Activated gamma-delta T cell treated with anti-CD3 and anti-CD28 coated beads, Interleukin-2, amount 50 U/mL, for 16 hours (primary cell): ENCODE data around the gene RAB40C.

Experiments used
- DNase-seq: peaks from one replicate; pipeline ENCODE4 v3.0.0-alpha.2; 2020; ENCODE audit warnings: low read depth

The RAB40C gene

DNA sequence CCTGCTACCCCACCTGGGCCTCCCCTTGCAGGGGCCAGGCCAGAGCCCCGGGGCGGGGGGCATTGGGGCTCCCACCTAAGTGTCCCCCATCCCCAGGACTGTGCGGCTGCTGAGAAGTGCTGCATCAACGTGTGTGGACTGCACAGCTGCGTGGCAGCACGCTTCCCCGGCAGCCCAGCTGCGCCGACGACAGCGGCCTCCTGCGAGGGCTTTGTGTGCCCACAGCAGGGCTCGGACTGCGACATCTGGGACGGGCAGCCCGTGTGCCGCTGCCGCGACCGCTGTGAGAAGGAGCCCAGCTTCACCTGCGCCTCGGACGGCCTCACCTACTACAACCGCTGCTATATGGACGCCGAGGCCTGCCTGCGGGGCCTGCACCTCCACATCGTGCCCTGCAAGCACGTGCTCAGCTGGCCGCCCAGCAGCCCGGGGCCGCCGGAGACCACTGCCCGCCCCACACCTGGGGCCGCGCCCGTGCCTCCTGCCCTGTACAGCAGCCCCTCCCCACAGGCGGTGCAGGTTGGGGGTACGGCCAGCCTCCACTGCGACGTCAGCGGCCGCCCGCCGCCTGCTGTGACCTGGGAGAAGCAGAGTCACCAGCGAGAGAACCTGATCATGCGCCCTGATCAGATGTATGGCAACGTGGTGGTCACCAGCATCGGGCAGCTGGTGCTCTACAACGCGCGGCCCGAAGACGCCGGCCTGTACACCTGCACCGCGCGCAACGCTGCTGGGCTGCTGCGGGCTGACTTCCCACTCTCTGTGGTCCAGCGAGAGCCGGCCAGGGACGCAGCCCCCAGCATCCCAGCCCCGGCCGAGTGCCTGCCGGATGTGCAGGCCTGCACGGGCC lies 42.8 kb downstream of the RAB40C start:
- DNase-seq = no peak

GRCh38 chr16:633336-634050 lies 43.6 kb downstream of the RAB40C start:
- DNase-seq = no peak

GRCh38 chr16:634051-634670 lies 44.3 kb downstream of the RAB40C start:
- no peak for DNase-seq

GRCh38 chr16:634996-635395 lies 45.1 kb downstream of the RAB40C start:
- DNase-seq = no peak

- no peak for DNase-seq
Observed at GRCh38 chr16:635573-636205, 45.8 kb downstream of the RAB40C start.

DNA sequence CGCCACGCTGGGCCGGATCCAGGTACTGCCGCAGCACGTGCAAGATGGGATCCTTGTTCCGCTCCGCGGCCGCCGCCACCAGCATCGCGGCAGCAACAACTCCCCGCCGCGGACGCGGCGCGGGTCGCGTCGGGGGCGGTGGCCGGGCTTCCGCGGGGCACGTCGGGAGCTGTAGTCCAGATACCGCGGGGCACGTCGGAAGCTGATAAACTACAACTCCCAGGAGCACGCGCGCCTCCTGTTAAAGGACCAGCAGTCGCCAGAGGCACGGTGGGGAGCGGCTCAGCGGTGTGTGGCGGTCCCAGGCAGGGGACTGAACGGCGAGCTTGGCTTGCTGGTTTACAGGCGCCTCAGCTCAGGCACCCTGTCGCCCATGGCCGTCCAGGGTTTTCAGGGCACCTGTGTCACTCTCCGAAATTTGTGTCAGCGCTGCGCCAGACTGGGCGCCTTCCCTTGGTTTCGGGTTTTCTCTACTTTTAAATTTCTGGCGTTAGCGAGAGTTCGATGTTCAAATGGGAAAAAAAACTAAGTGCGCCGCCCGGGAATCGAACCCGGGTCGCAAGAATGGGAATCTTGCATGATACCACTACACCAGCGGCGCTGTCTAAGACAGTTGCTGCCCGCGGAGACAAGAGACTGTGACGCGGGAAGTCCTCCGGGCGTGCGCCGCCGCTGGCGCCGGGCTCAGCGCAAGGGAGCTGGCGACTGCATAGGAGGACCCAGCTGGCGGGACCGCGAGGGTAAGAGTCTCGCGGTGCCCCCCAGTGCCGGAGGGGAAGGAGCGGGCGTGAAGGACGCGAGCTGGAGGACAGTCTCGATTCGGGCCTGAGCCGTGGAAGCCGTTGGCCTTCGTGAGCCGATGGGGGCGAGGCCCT lies 46.6 kb downstream of the RAB40C start, which contains the start of gene METTL26:
METTL26 (minus strand) TSS at position 100 of the 875 bp plus-strand sequence; CDS start at position 85, 15 bp downstream.
- DNase-seq = peak; percentile 87

GRCh38 chr16:637081-638018 lies 47.5 kb downstream of the RAB40C start:
- DNase-seq = peak; percentile 77

GRCh38 chr16:638034-638543 lies 48.2 kb downstream of the RAB40C start:
- DNase-seq = no peak

DNA sequence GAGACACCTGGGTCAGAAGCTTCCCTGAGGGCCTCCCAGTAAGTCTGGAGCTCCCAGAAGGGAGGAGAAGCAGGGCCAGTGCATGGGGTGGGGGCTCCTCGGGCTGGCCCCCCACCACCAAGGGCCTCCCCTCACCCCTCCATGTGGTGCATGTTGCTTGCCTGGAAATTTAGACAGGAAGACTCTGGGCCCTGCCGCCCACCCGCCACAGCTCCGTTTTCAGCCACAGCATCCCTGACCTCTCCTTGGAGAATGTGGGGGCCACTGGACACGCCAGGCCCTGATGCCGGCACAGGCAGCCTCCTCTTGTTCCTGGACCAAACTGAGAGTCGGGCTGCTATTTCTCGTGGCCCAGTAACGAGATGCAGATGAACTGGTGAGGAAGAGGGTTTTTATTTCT lies 49.0 kb downstream of the RAB40C start:
- DNase-seq = no peak

DNA sequence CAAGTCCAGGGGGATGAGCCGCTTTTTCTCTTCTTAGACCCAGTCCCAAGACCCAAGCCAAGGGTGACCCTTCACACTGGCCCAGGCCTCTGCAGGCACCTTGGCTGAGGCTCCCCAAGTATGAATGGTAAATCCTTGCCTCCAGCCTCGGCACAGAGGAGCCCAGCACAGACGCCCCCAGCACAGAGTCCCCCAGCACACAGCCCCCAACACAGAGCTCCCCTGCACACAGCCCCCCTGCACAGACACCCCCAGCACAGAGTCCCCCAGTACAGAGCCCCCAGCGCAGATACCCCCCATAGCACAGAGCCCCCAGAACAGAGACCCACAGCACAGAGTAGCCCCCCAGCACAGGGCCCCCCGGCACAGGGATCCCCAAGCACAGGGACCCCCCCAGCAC lies 50.7 kb downstream of the RAB40C start:
- DNase-seq = no peak

DNA sequence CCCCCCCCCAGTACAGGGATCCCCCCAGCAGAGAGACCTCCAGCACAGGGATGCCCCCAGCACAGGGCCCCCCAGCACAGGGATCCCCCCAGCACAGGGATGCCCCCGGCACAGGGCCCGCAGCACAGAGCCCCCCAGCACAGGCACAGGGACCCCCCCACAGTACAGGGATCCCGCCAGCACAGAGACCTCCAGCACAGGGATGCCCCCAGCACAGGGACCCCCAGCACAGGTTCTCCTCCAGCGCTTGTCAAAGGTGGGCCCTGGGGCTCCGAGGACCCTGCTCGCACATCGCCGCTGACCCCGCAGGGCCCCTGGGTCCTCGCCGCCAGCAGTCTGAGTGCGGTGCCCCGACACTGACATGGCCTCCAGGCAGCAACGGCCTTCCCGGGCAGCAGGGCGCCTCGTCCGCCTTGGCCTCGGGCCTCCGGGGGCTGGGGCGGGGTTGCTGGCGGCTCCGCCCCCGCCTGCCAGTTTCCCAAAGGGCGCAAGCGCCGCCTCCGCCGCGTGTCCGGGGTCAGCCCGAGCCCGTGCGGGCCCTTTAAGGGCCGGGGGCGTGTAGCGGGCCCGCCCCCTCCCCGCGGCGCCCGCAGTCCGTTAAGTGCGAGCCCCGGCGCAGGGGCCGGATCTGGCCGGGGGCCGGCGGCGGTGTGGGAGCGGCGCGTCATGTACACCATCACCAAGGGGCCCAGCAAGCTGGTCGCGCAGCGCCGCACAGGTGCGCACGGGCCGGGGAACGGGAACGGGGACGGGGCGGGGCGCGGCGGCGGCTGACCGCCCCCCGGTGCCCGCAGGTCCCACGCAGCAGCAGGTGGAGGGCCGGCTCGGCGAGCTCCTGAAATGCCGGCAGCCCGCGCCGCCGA lies 51.7 kb downstream of the RAB40C start, which contains the start of gene MCRIP2:
MCRIP2 (plus strand) TSS at position 503 of the 863 bp plus-strand sequence; CDS start at position 667, 164 bp downstream.
- DNase-seq = peak; percentile 37

DNA sequence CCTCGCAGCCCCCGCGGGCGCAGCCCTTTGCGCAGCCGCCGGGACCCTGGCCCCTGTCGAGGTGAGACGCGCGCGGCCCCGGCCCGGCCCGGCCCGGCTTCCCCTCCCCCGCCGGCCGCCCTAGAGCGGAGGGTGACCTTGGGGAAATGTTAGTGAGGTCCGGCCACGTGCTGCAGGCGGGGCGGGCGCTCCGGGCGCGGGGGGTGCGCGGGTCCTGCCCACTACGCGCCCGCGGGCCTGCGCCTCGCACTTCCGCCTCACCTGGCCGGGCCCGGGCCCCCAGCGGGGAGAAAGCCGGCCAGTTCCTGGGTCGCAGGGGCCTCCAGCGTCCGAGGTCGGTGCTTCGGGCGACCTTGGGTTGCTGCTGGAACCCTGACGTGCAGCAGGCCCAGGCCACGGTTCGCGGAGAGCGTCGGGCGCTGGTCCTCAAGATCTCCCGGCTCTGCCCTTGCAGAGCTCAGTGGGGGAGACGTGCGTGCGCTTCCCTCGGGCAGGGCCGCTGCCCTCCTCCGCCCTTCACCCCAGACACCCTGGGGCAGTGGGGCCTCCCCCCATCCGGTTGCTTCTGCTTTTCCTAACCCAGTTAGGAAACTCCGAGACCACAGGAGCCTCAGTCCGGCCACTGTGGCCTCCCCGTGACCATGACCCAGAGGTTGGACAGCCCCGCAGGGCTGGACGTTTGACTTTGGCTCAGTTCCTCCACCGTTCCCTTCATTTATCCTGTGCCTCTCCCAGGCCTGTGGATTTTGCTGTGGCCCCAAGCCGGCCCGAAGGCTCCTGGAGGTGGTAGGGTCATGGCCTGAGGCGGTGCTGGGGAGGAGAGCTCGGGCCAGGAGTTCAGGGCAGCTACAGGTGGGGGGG lies 52.6 kb downstream of the RAB40C start:
- DNase-seq = no peak

DNA sequence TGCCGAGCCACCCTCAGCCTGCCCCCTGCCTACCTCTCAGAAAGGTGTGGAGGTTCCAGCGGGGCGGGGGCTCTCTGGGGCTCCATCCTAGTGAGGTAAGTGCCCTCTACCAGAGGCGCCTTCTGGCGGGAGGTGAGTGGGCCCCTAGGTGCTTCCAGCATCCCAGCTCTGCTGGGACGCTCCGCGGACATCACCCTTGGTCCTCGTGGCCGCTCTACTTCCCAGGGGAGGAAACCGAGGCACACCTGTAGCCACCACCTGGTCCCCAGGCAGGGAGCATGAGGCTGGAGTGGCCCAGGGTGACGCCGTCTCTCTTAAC lies 53.1 kb downstream of the RAB40C start:
- DNase-seq = no peak

GRCh38 chr16:644556-644955 lies 54.7 kb downstream of the RAB40C start:
- DNase-seq = no peak

DNA sequence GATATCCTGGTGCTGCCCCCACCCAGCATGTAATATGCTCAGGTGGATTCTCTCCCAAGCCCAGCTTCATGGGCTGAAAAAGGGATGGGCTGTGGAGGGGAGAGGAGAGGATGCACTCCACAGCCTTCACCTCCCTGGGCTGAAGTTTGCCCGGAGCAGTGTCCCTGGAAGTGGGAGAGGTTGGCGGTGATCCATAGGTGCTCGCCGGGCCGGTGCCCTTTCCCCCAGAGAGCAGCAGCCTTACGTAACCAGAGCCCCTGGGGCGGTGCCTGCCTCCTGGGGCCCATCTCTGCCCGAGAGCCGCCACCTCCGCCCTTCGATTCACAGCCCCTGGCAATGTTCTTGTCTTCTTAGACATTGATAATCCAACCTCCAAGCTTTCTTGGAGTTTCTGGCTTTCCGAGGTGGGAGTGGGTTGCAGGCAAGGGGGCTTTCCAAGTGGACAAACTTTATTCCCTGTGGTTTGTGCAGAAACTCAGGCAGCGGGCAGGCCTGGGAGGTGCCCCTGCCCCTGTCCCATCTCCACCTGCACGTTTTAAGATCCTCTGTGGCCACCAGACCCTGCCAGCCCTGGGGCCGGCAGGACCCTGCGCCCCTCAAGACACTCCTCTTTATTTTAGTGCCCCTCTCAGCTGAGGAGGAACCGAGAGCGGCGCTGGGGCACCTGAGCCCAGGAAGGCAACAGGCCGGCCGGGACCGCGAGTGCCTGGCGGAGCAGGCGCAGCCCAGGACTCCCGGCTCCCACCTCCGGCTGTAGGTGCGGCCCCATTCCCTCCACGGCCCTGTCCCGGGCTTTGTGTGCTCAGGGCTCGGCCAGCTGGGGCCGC lies 56.2 kb downstream of the RAB40C start:
- no peak for DNase-seq

- no peak for DNase-seq
Observed at GRCh38 chr16:646679-647172, 56.9 kb downstream of the RAB40C start.
